ENCODE data around the gene BCORL1.

The BCORL1 gene, protein sequence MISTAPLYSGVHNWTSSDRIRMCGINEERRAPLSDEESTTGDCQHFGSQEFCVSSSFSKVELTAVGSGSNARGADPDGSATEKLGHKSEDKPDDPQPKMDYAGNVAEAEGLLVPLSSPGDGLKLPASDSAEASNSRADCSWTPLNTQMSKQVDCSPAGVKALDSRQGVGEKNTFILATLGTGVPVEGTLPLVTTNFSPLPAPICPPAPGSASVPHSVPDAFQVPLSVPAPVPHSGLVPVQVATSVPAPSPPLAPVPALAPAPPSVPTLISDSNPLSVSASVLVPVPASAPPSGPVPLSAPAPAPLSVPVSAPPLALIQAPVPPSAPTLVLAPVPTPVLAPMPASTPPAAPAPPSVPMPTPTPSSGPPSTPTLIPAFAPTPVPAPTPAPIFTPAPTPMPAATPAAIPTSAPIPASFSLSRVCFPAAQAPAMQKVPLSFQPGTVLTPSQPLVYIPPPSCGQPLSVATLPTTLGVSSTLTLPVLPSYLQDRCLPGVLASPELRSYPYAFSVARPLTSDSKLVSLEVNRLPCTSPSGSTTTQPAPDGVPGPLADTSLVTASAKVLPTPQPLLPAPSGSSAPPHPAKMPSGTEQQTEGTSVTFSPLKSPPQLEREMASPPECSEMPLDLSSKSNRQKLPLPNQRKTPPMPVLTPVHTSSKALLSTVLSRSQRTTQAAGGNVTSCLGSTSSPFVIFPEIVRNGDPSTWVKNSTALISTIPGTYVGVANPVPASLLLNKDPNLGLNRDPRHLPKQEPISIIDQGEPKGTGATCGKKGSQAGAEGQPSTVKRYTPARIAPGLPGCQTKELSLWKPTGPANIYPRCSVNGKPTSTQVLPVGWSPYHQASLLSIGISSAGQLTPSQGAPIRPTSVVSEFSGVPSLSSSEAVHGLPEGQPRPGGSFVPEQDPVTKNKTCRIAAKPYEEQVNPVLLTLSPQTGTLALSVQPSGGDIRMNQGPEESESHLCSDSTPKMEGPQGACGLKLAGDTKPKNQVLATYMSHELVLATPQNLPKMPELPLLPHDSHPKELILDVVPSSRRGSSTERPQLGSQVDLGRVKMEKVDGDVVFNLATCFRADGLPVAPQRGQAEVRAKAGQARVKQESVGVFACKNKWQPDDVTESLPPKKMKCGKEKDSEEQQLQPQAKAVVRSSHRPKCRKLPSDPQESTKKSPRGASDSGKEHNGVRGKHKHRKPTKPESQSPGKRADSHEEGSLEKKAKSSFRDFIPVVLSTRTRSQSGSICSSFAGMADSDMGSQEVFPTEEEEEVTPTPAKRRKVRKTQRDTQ (N-terminal part only)

DNA sequence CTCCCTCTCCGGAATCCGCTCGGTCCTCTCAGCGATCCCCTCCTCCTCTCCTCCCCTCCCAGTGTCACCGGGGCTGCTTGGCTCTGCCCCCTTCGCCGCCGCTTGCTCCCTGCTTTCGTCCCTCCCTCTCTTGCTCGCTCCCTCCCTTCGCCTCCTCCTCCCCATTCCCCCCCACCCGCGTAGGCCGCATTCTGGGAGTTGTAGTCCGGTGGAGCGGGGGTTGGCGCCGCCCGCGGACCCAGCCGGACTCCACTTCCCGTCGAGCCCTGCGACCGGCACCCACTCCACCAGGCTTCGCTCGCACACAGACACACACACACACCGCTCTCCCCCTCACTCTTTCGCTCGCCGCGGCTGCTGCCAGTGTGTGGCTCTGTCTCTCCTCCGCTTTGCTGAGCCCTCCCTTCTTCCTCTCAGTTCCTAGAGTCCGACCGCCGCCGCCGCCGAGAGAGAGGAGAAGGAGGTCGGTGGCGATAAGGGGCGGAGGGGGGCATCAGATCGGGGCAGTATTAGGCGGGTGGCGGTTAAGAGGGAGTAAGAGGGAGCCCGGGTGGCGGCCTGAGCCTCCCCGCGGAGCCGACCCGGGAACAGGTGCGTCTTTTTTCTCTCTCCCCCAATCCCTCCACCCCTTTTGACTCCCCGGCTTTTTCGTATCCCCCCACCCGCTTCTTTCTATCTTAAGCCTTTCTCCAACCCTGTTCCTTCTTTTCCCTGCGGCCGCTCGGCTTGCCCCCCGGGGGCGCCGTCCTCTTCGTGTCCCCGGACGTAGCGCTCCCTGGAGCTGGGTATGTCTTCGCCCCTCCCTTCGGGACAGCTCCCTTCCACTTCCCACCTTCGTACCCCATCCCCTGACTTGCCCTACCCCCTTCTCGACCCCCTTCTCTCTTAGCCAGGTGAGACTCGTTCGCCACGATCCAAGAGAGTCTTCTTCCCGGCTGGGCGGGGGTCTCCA is at the start of gene BCORL1:
Gene BCORL1, plus strand, starts transcription at position 336 of the 952 bp plus-strand sequence. CDS start 22,597 bp downstream, outside the sequence.
- H3K27ac ChIP-seq, result peak within 1 kb of the TSS; percentile 54 to 89
- DNase-seq (ENCODE audit: low spot score), result peak; percentile 95
- TF ChIP-seq, protein P1, sequence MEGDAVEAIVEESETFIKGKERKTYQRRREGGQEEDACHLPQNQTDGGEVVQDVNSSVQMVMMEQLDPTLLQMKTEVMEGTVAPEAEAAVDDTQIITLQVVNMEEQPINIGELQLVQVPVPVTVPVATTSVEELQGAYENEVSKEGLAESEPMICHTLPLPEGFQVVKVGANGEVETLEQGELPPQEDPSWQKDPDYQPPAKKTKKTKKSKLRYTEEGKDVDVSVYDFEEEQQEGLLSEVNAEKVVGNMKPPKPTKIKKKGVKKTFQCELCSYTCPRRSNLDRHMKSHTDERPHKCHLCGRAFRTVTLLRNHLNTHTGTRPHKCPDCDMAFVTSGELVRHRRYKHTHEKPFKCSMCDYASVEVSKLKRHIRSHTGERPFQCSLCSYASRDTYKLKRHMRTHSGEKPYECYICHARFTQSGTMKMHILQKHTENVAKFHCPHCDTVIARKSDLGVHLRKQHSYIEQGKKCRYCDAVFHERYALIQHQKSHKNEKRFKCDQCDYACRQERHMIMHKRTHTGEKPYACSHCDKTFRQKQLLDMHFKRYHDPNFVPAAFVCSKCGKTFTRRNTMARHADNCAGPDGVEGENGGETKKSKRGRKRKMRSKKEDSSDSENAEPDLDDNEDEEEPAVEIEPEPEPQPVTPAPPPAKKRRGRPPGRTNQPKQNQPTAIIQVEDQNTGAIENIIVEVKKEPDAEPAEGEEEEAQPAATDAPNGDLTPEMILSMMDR (IDR thresholded peaks at IDR 0.05), result no peak

DNA sequence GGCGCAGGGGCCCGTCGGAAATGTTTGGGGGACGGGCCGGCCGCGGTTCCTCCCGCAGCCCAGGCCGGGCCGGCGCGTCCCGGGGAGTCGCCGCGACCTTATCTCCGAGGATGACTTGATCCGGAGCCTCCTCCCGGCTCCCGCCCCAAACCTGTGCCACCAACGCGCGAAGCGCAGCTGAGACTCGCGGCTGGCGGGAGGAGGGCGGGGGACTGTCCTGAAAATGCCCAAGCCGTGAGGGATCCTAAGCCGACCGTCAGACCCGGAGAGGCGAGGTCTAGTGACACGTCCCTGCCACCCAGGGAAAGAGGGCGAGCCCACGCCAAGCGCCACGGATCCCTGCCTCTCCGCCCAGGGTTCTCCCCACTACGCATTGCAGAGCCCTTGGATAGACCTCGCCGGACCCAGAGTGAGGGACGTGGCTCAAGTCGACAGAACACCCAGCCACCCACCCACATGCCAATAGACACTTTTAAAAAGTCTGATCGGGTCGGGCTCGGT is 49.6 kb upstream of the BCORL1 start:
- DNase-seq (ENCODE audit: low spot score), result no peak
- peak overlapping the region; percentile 37 to 94 for H3K27ac ChIP-seq
- peak overlapping the region; percentile 80 for H3K4me3 ChIP-seq
- TF ChIP-seq, protein P1 (IDR thresholded peaks at IDR 0.05), result no peak

More for the DNA sequence above, at the start of gene BCORL1:
- no peak within 1 kb of the TSS for H3K4me3 ChIP-seq

DNA sequence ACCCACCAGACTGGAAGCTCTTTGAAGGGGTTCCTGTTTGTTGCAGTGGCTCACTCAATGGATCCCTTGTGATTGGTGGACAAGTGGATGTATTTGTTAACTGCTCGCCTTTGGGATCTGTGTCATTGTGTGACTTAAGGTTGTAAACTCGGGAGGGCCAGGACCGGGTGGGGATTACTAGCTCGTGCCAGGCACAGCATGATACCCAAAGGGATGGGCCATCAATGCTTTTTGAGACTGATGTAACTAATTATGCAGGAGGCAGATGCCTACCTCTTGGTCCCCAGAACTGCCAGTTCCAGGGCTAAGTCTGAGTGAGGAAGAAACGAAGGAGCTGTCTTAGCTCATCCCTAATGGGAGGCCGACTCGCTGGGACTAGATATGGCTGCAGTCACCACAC is 48.7 kb upstream of the BCORL1 start:
- no peak overlapping the region for H3K27ac ChIP-seq
- no peak overlapping the region for H3K4me3 ChIP-seq
- DNase-seq (ENCODE audit: low spot score), result no peak
- TF ChIP-seq, protein P1 (IDR thresholded peaks at IDR 0.05), result no peak

DNA sequence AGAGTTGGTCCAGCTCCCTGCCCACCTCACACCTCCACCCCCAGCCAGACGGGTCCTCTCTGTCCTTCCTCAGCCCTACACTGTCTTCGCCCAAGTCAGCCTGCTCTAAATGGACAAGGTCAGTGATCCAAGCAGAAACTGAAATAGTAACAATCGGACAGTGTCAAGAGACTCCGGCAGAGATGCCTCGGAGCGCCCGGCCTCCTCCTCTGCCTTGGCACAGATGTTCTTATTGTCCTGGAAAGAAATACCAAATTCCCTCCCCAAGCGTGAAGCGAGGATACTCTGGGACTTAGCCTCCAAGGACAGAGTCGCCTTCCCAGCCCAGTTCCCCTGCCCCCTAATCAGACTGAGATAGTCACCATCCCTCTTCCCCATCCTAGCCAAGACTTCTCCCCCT is 48.0 kb upstream of the BCORL1 start:
- Histone ChIP-seq H3K27ac (no peak overlapping the region), H3K4me3 (no peak overlapping the region)
- DNase-seq (ENCODE audit: low spot score), result no peak
- TF ChIP-seq, protein P1 (IDR thresholded peaks at IDR 0.05), result no peak

DNA sequence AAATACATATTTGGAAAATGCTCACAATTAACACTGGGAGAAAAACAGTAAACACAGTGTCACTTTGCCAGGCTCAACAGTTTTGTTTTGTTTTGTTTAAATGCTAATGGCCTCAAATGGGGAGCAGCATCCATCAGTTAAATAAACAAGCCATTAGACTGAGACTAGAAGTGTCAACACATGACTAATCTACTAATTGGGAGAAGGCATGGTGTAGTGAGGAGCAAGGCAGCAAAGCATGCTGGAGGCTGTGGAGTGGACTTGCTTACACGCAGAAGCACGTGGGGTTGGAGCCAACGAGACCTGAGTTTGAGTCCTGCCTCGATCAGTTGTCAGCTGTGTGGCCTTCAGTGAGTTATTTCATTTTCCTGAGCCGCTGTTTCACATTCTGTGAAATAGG is 47.5 kb upstream of the BCORL1 start:
- no peak for DNase-seq (ENCODE audit: low spot score)
- Histone ChIP-seq H3K4me3 (no peak overlapping the region), H3K27ac (no peak overlapping the region)
- TF ChIP-seq, protein P1 (IDR thresholded peaks at IDR 0.05), result no peak

All from coronary artery (tissue), 2 donors.